A549 treated with Mapracorat at 1 μM for 4 hours (cell line): Measurements from ENCODE around the gene PLAA. TPM values are rescaled to one million over a fixed set of nuclear protein-coding genes. Genes with fewer than 3 reads are reported as not detected.

ENCODE experiments used
- total RNA-seq: library from RNA; stranded (reverse); fragments of 200-300 nt; extraction: Qiagen RNA extraction; gene quantifications from 5 replicates; pipeline ENCODE4 v1.2.3, GENCODE V29; 2022

Gene PLAA
- 29.0 to 34.8 TPM (median 33.2 TPM) in 5 replicates for total RNA-seq

DNA sequence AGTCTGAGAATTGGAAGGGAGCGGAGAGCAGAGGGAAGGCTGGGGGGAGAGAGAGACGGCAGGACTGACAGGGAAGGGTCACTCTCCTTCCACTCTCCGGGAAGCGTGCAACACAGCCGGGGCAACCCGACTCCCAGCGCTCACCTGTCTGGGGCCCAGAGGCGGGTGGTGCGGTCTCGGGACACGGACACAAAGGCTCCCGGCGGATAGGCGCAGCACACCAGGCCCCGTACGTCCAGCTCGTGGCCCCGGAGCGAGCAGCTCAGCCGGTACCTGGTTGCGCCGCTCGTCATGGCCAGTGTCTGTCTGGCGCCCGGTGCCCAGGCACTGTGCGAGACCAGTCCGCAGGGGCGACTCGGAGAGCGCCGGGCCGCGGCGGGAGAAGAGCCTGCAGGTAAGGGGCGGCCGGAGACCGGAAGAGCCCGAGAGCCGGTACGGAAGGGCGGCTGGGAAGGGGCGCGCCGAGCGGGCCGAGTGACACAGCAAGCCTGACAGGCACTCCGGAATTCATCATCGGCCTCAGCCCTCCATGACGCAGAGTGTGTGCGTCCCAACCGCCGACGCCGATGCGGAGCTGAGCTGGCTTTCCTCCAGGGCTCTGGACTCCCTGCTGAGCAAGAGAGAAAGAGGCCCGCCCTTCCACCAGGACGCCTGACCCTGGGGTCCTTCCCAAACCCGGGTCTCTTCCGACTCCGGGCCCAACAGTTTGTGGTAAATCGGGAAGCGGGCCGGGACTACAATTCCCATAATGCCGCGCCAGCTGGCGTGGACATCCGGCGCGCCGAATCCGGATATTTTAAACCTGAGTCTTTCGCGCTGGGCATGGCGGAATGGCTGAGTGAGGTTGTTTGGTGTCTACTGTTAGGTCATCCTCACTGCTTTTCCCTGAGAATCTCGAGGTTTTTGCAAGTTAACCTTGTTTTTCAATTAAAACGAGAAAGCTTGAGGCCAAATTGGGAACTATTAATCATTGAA lies at the start of gene PLAA:
Gene PLAA (minus strand): TSS at position 490 of the 975 bp plus-strand sequence. CDS start 197 bp downstream, at position 293.

DNA sequence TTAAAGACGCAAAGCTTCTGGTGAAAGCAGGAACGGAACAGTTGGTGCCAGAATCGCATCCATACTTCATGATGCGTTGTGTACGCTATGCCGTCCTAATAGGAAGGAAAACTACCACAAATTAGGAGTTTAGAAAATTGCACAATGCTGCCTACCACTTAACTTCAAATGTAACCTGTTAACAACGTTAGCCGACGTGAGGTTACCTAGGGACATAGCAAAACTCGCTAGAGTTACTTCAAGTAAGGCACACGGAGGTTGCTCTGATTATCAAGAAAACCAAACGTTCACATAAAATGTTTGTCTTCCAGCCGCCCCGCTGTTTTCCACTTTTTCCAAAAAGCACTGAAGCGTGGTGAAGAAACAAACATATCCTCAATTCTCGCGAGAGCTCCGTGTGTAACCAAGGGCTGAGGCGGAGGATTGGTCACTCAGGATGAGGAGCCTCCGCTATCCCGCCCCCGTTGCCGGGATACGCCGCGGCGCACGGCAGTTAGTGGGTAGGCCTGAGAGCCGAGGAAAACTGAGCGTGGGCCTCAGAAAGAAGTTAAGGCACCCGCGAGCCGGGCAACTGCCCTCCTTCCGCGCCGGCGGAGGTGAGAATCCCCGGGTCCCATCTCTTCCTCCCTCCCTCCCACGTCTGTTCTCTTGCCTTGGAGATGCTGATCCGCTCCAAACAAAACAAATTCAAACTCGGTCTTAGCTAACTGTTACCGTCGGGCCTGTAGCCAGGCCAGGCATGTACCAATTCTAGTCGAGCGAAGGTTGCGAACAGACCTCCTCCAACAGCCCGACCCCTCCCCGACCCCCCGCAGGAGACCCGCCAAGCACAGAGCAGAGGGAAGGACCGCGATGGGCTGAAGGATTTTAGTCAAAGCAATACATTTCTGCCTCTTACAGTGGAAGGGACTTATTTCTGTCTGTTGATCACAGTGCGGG lies 9.1 kb upstream of the PLAA start, which contains the start of gene IFT74:
Gene IFT74 (plus strand): TSS at position 492 of the 939 bp plus-strand sequence. CDS start 5,556 bp downstream, outside the sequence.

DNA sequence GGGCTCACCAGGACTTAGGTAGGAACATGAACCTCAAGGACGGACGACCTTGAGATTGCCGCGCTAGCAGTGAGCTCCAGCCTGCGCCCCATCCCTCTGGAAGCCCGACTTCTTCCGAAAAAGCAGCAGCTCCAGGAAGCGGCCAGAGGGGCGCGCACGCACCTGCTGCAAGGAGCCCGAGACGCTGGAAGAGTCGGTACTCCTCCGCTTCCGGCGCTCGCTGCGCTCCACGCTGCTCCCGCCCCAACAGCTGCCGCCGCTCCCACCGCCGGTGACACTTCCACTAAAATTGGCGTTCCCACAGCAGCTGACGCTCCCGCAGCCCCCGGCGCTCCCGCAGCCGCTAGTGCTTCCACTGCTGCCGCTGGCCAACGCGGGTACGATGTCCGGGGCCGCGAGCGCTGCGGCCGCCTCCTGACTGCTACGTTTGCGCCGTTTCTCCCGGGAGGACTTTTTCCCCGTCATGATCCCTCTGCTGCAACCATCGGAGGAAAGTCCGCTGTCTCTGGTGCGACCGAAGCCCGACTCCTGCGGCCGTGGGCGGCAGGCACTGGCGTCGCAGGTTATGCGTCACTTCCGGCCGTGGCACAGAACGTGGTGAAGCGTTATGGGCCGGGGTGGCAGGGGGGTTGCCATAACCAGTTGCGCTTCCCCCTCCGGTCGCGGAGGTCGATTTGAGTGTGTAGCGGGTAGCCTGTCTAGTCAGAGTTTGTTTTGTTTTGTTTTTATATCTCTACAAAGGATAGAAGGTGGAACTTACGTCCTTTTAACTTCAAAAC lies 54.6 kb downstream of the PLAA start, which contains the start of gene CAAP1:
Gene CAAP1 (minus strand): TSS at position 552 of the 779 bp plus-strand sequence. CDS start 87 bp downstream, at position 465.

Other genes with a start within 250 kb of the PLAA start
- gene CAAP1, start 54.4 kb downstream of the PLAA start, total RNA-seq, result 14.9 to 25.0 TPM (median 17.6 TPM) in 5 replicates
- gene IFT74, start 9.2 kb upstream of the PLAA start, total RNA-seq, result 12.6 to 14.4 TPM (median 13.6 TPM) in 5 replicates
- not detected in 5 replicates for gene LRRC19, start 58.4 kb upstream of the PLAA start, total RNA-seq
- gene TEK, start 162.0 kb upstream of the PLAA start, total RNA-seq, result 0.05 to 0.16 TPM (median 0.13 TPM) in 5 replicates